Calu3 (cell line): Measurements from ENCODE around the gene TAPT1. TPM values are rescaled to one million over a fixed set of nuclear protein-coding genes. Genes with fewer than 3 reads are reported as not detected.

Source experiments
- BruUV-seq: library from RNA; stranded (reverse); fragments of 400-500 nt; replicated peaks from 2 replicates; lab custom pipeline; 2021; lab: Mats Ljungman, UMichigan
- CTCF ChIA-PET: fragments of 300-600 bp; sonication (Branson Sonifier 250); formaldehyde crosslinking; loops from one replicate; lab custom pipeline; 2022; ENCODE audit warnings: antibody characterized with exemption; lab: Charles Lee
- DNase-seq: peaks from one replicate; pipeline ENCODE4 v3.0.0; 2022
- H3K27ac Mint-ChIP-seq: one replicate; pipeline ENCODE4 v1.8.0; 2022; ENCODE audit warnings: mixed read lengths; ENCODE audit not compliant: unreplicated experiment
- H3K27me3 Mint-ChIP-seq: one replicate; pipeline ENCODE4 v1.8.0; 2022; ENCODE audit warnings: mixed read lengths; ENCODE audit not compliant: unreplicated experiment
- H3K36me3 Mint-ChIP-seq: one replicate; pipeline ENCODE4 v1.8.0; 2022; ENCODE audit warnings: mild to moderate bottlenecking, moderate library complexity, mixed read lengths; ENCODE audit not compliant: insufficient read depth, unreplicated experiment
- H3K4me1 Mint-ChIP-seq: one replicate; pipeline ENCODE4 v1.8.0; 2022; ENCODE audit warnings: mild to moderate bottlenecking, low read depth, mixed read lengths; ENCODE audit not compliant: unreplicated experiment
- H3K4me3 Mint-ChIP-seq: one replicate; pipeline ENCODE4 v1.8.0; 2022; ENCODE audit warnings: mild to moderate bottlenecking, low read depth, moderate library complexity, mixed read lengths; ENCODE audit not compliant: unreplicated experiment
- H3K9me3 Mint-ChIP-seq: one replicate; pipeline ENCODE4 v1.8.0; 2022; ENCODE audit warnings: low read depth, mixed read lengths; ENCODE audit not compliant: unreplicated experiment
- CTCF ChIP-seq: fragments of 200-600 bp; IDR thresholded peaks from one replicate; pipeline ENCODE4 v1.8.0; 2022; ENCODE audit warnings: antibody characterized with exemption; ENCODE audit not compliant: unreplicated experiment
- intact Hi-C: fragments of 100-400 bp; cut with micrococcal nuclease; formaldehyde crosslinking; loops from one replicate; pipeline ENCODE4 v1.10.0; 2022; ENCODE audit not compliant: unreplicated experiment
- total RNA-seq: library from RNA; stranded (reverse); gene quantifications from 2 replicates; pipeline ENCODE4 v1.2.3, GENCODE V29; 2022

The TAPT1 gene
- total RNA-seq, 1 experiment from 2014 or later = 31.5 TPM

DNA sequence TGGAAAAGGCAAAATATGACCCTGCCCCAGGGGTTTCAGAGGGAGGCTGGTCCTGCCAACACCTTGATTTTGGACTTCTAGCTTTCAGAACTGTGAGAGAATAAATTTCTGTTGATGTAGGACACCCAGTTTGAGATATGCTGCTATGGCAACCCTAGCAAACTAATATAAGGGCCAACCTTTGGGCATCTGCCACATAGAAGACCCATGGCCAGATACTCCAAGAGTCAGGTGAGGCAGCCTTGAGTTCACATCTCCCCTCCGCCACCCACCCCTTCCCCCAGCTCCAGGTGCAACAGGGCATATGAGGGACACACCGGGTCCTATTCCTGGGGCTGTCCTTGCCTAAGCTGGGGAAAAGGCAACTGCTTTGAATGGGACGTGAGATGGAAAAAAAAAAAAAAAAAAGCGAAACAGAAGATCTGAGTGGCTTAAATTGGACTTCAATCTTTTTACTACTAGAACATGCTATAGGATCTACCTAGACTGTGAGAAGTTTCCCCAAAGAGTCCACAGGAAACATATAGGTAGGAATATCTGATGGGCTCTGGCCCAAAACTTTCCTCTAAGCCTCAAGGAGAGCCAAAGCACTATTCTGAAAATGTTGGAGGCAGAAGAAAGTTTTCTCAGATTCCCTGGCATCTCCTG lies 85.9 kb downstream of the TAPT1 start:
- H3K4me1 Mint-ChIP-seq = peaks cover 28% of the 10 kb centered on the region
- no peaks in the 10 kb centered on the region for H3K9me3 Mint-ChIP-seq
- peaks cover 3% of the 10 kb centered on the region for H3K36me3 Mint-ChIP-seq
- intact Hi-C loops = loop anchor here (2.0 kb wide), 1 partner anchor 106 kb away; no protein-coding TSS in a partner anchor
- H3K27me3 Mint-ChIP-seq = no peaks in the 10 kb centered on the region
- no peak for TF ChIP-seq CTCF
- DNase-seq = no peak
- CTCF ChIA-PET = interaction anchor here (0.6 to 1.4 kb wide), 5 partner anchors 24 to 232 kb away, joined by 3 to 5 read pairs (median 5); partner anchors contain the start of gene PROM1
- no peak overlapping the region for H3K4me3 Mint-ChIP-seq
- BruUV-seq = no TSS peak
- peak overlapping the region; percentile 88 for H3K27ac Mint-ChIP-seq

GRCh38 chr4:16139066-16139945 lies 87.0 kb downstream of the TAPT1 start:
- H3K27me3 Mint-ChIP-seq = no peaks in the 10 kb centered on the region
- peak; percentile 16 for DNase-seq
- peaks cover 3% of the 10 kb centered on the region for H3K36me3 Mint-ChIP-seq
- CTCF ChIA-PET = interaction anchor here (0.5 kb wide), 1 partner anchor 10 kb away, joined by 3 read pairs; no protein-coding TSS in a partner anchor
- H3K9me3 Mint-ChIP-seq = peaks cover 4% of the 10 kb centered on the region
- no peak for TF ChIP-seq CTCF
- H3K4me3 Mint-ChIP-seq = no peak overlapping the region
- no TSS peak for BruUV-seq
- H3K4me1 Mint-ChIP-seq = peaks cover 28% of the 10 kb centered on the region
- H3K27ac Mint-ChIP-seq = peak overlapping the region; percentile 88
- intact Hi-C loops = no loop called here

GRCh38 chr4:16136827-16137226 lies 89.4 kb downstream of the TAPT1 start:
- Mint-ChIP-seq H3K4me3 (no peak overlapping the region), H3K27ac (no peak overlapping the region), H3K9me3 (peaks cover 5% of the 10 kb centered on the region), H3K27me3 (no peaks in the 10 kb centered on the region), H3K36me3 (peaks cover 3% of the 10 kb centered on the region), H3K4me1 (peaks cover 27% of the 10 kb centered on the region)
- intact Hi-C loops = no loop called here
- TF ChIP-seq CTCF = no peak
- CTCF ChIA-PET = no interaction called here
- BruUV-seq = no TSS peak
- no peak for DNase-seq

GRCh38 chr4:16136311-16136710 lies 90.0 kb downstream of the TAPT1 start:
- H3K9me3 Mint-ChIP-seq = peaks cover 5% of the 10 kb centered on the region
- intact Hi-C loops = no loop called here
- peaks cover 3% of the 10 kb centered on the region for H3K36me3 Mint-ChIP-seq
- peaks cover 22% of the 10 kb centered on the region for H3K4me1 Mint-ChIP-seq
- no peak for TF ChIP-seq CTCF
- no peak for DNase-seq
- no peaks in the 10 kb centered on the region for H3K27me3 Mint-ChIP-seq
- CTCF ChIA-PET = no interaction called here
- no TSS peak for BruUV-seq
- no peak overlapping the region for H3K4me3 Mint-ChIP-seq
- no peak overlapping the region for H3K27ac Mint-ChIP-seq
